WERI-Rb-1 (cell line): Measurements from ENCODE around the gene C17orf78.
"Not testable (repeated sequence)": the region's sequence is repeated elsewhere in the genome, so short reads cannot be mapped to it uniquely, and the experiment has no call there.

ENCODE experiments used
- DNase-seq: peaks from one replicate; pipeline ENCODE4 v3.0.0-alpha.2; 2020
- H3K27ac ChIP-seq: fragments of 250-450 bp; sonication (Bioruptor Pico); 2 replicates; pipeline ENCODE4 v1.5.1; 2020; ENCODE audit warnings: mild to moderate bottlenecking, moderate library complexity
- H3K27me3 ChIP-seq: fragments of 250-450 bp; sonication (Bioruptor Pico); 2 replicates; pipeline ENCODE4 v1.5.1; 2021; ENCODE audit warnings: mild to moderate bottlenecking, low read depth, moderate library complexity; ENCODE audit not compliant: insufficient read depth, severe bottlenecking
- H3K36me3 ChIP-seq: fragments of 250-450 bp; sonication (Bioruptor Pico); 2 replicates; pipeline ENCODE4 v1.5.1; 2020; ENCODE audit warnings: mild to moderate bottlenecking, moderate library complexity
- H3K4me3 ChIP-seq: 2 replicates; pipeline ENCODE4 v1.5.1; 2011; ENCODE audit warnings: low read depth, mild to moderate bottlenecking, control low read depth, low read length
- H3K9me3 ChIP-seq: fragments of 250-450 bp; sonication (Bioruptor Pico); 2 replicates; pipeline ENCODE4 v1.5.1; 2021; ENCODE audit warnings: mild to moderate bottlenecking, moderate library complexity; ENCODE audit not compliant: severe bottlenecking
- CTCF ChIP-seq: IDR thresholded peaks from 2 replicates; pipeline ENCODE4 v1.5.1; 2011; ENCODE audit warnings: low read depth, mild to moderate bottlenecking, control low read depth, inconsistent platforms, low read length

Gene C17orf78

GRCh38 chr17:37440424-37440823 is 64.6 kb downstream of the C17orf78 start:
- Histone ChIP-seq H3K27me3 (no peaks in the 10 kb centered on the region), H3K36me3 (peaks cover 57% of the 10 kb centered on the region), H3K4me3 (no peak overlapping the region), H3K9me3 (no peaks in the 10 kb centered on the region), H3K27ac (no peak overlapping the region)
- TF ChIP-seq CTCF, result no peak
- DNase-seq, result no peak

GRCh38 chr17:37441369-37442014 is 65.7 kb downstream of the C17orf78 start:
- not testable (repeated sequence) for H3K27me3 ChIP-seq, H3K9me3 ChIP-seq, H3K4me3 ChIP-seq, DNase-seq, H3K27ac ChIP-seq
- peaks cover 57% of the 10 kb centered on the region for H3K36me3 ChIP-seq
